Tibial nerve (tissue), 3 donors: Measurements from ENCODE around the gene AGPAT2.

Source experiments
- CTCF ChIP-seq, 5 experiments: fragments of 200-600 bp in 3 of 5; fragments of 450-650 bp in 2 of 5; sonication (generic) in 3 of 5; IDR thresholded peaks; one replicate each; pipeline ENCODE4 v1.5.1; 2016 to 2019; ENCODE audit warnings: antibody characterized with exemption in 5 of 5, mild to moderate bottlenecking in 3 of 5, moderate library complexity in 2 of 5
- POLR2A ChIP-seq, 2 donors: fragments of 450-650 bp; IDR thresholded peaks; one replicate each; pipeline ENCODE4 v1.6.1; 2017; ENCODE audit warnings: antibody characterized with exemption in 2 of 2, mild to moderate bottlenecking in 2 of 2, moderate library complexity in 2 of 2

GRCh38 chr9:136690806-136691261 is 3.6 kb upstream of the AGPAT2 start:
- TF ChIP-seq CTCF (IDR thresholded peaks at IDR 0.05) (no peak), POLR2A (IDR thresholded peaks at IDR 0.05) (no peak)
